HUES6 (cell line): ENCODE data around the gene IRX4.

Source experiments
- H3K27ac ChIP-seq: 2 replicates; pipeline ENCODE4 v1.7.0; 2013; ENCODE audit warnings: low read depth, mild to moderate bottlenecking, low read length, inconsistent platforms
- H3K27me3 ChIP-seq: 2 replicates; pipeline ENCODE4 v1.6.1; 2013; ENCODE audit warnings: low read length; ENCODE audit not compliant: control insufficient read depth, insufficient read depth
- H3K36me3 ChIP-seq: 2 replicates; pipeline ENCODE4 v1.6.1; 2013; ENCODE audit warnings: low read length; ENCODE audit not compliant: control insufficient read depth, insufficient read depth
- H3K4me1 ChIP-seq: 2 replicates; pipeline ENCODE4 v1.6.1; 2013; ENCODE audit warnings: low read length; ENCODE audit not compliant: control insufficient read depth, insufficient read depth
- H3K4me3 ChIP-seq: 2 replicates; pipeline ENCODE4 v1.5.1; 2013; ENCODE audit warnings: low read depth, low read length
- H3K9ac ChIP-seq: one replicate; pipeline ENCODE4 v1.6.1; 2013; ENCODE audit warnings: mild to moderate bottlenecking, low read length
- H3K9me3 ChIP-seq: 2 replicates; pipeline ENCODE4 v1.6.1; 2013; ENCODE audit warnings: low read depth, low read length; ENCODE audit not compliant: control insufficient read depth, insufficient read depth

Gene IRX4

GRCh38 chr5:1882337-1883119, at the start of gene IRX4:
IRX4 (minus strand) TSS chr5:1882925; CDS start chr5:1882647, 278 bp downstream.
- Histone ChIP-seq H3K4me3 (peak within 1 kb of the TSS; percentile 60), H3K36me3 (no peaks in the 10 kb centered on the region), H3K4me1 (peaks cover 43% of the 10 kb centered on the region), H3K9me3 (no peaks in the 10 kb centered on the region), H3K27me3 (peaks cover 99% of the 10 kb centered on the region), H3K9ac (no peak within 1 kb of the TSS), H3K27ac (no peak within 1 kb of the TSS)

DNA sequence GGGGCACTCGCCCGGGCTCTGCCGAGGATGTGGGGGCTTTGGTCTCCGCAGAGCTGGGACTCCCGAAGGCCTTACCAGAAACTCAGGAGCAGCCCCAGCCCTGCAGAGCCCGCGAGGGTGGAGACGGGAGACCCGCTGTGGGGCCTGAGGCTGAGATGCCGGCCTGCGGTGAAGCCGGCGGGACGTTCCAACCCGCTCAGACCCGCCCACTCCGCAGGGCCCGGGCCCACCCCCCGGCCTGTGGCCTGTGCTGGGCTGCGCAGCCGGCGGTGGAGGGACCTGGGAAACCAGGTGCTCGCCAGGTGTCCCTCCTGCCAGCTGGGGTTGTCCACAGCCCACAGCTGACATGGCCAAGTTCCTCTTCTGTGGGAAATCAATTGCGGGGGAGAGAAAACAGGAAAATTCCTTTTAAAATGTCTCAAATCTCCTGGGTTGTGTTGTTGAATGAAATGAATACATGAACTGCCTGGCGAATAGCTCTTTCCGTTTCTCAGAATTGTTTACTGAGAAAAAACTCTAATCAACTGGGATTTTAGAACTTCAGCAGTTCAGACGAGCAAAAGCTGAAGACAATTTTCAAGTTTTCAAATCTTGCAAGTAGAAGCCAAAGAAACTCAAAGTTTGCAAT, 49.0 kb upstream of the IRX4 start:
- H3K27ac ChIP-seq, result no peak overlapping the region
- no peak overlapping the region for H3K9ac ChIP-seq
- H3K36me3 ChIP-seq, result no peaks in the 10 kb centered on the region
- peaks cover 4% of the 10 kb centered on the region for H3K4me1 ChIP-seq
- peaks cover 45% of the 10 kb centered on the region for H3K27me3 ChIP-seq
- H3K9me3 ChIP-seq, result no peaks in the 10 kb centered on the region; the same call in 1 of the 2 replicates
- peak overlapping the region; percentile 78 for H3K4me3 ChIP-seq

DNA sequence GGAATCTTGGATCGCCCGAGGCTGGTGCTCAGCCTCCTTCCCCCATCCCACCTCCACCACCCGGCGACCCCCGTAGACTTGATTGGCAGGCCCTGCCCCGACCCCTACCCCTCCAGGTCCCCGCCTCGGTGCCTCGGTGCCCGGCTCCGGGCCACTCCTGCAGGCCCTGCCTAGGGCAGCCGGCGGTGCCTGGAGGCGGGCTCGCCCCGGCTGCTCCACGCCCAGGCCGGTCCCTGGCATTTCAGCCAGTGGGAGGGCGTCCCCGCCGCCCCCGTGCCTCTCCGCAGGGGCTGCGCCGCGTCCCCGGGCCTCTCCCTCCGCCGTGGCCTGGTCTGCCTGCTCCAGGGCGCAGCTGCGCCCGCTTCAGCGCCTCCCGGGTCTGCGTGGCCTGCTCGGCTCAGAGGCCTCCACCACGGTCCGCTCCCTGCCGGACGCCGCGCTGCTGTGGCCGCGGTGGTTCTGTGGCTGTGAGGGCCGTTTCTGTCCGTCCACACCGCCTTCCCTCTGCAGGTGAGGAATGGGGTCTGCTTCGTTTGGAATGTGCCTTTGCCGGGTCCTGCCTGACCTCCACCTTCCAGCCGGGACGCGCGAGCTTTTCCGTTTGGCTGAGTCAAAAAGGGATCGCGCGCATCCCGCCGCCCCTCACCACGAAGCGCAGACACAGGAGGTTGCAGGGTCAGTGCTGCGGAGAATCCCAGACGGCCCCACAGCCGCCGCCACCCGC, 48.3 kb upstream of the IRX4 start:
- Histone ChIP-seq H3K36me3 (no peaks in the 10 kb centered on the region), H3K9ac (peak overlapping the region; percentile 52), H3K9me3 (no peaks in the 10 kb centered on the region; the same call in 1 of the 2 replicates), H3K4me3 (peak overlapping the region; percentile 78), H3K27me3 (peaks cover 46% of the 10 kb centered on the region), H3K27ac (no peak overlapping the region), H3K4me1 (peaks cover 4% of the 10 kb centered on the region)

GRCh38 chr5:1930501-1930879, 47.8 kb upstream of the IRX4 start:
- Histone ChIP-seq H3K27ac (no peak overlapping the region), H3K4me3 (peak overlapping the region; percentile 78), H3K9me3 (no peaks in the 10 kb centered on the region; the same call in 1 of the 2 replicates), H3K4me1 (peaks cover 4% of the 10 kb centered on the region), H3K27me3 (peaks cover 46% of the 10 kb centered on the region), H3K9ac (no peak overlapping the region), H3K36me3 (no peaks in the 10 kb centered on the region)

GRCh38 chr5:1929108-1929991, 46.6 kb upstream of the IRX4 start:
- Histone ChIP-seq H3K36me3 (no peaks in the 10 kb centered on the region), H3K27ac (no peak overlapping the region), H3K9me3 (no peaks in the 10 kb centered on the region; the same call in 1 of the 2 replicates), H3K9ac (no peak overlapping the region), H3K27me3 (peaks cover 51% of the 10 kb centered on the region), H3K4me3 (no peak overlapping the region), H3K4me1 (peaks cover 4% of the 10 kb centered on the region)

- H3K4me3 ChIP-seq, result no peak overlapping the region
- H3K27ac ChIP-seq, result no peak overlapping the region
- no peaks in the 10 kb centered on the region for H3K36me3 ChIP-seq
- H3K27me3 ChIP-seq, result peaks cover 37% of the 10 kb centered on the region
- H3K9me3 ChIP-seq, result no peaks in the 10 kb centered on the region; the same call in 1 of the 2 replicates
- H3K9ac ChIP-seq, result no peak overlapping the region
- H3K4me1 ChIP-seq, result peaks cover 4% of the 10 kb centered on the region
Observed at GRCh38 chr5:1926471-1927341, 44.0 kb upstream of the IRX4 start.

GRCh38 chr5:1926071-1926440, 43.3 kb upstream of the IRX4 start:
- H3K36me3 ChIP-seq, result no peaks in the 10 kb centered on the region
- H3K9ac ChIP-seq, result no peak overlapping the region
- peaks cover 31% of the 10 kb centered on the region for H3K27me3 ChIP-seq
- H3K4me3 ChIP-seq, result no peak overlapping the region
- H3K27ac ChIP-seq, result no peak overlapping the region
- H3K9me3 ChIP-seq, result no peaks in the 10 kb centered on the region; the same call in 1 of the 2 replicates
- peaks cover 4% of the 10 kb centered on the region for H3K4me1 ChIP-seq

GRCh38 chr5:1925111-1926070, 42.7 kb upstream of the IRX4 start:
- Histone ChIP-seq H3K9me3 (no peaks in the 10 kb centered on the region; the same call in 1 of the 2 replicates), H3K9ac (no peak overlapping the region), H3K36me3 (no peaks in the 10 kb centered on the region), H3K4me1 (peaks cover 4% of the 10 kb centered on the region), H3K27ac (no peak overlapping the region), H3K27me3 (peaks cover 24% of the 10 kb centered on the region), H3K4me3 (no peak overlapping the region)

- Histone ChIP-seq H3K27ac (no peak overlapping the region), H3K9ac (no peak overlapping the region), H3K36me3 (no peaks in the 10 kb centered on the region), H3K27me3 (peaks cover 17% of the 10 kb centered on the region; the same call in 1 of the 2 replicates), H3K9me3 (no peaks in the 10 kb centered on the region), H3K4me1 (peaks cover 4% of the 10 kb centered on the region), H3K4me3 (no peak overlapping the region)
Observed at GRCh38 chr5:1923766-1924165, 41.0 kb upstream of the IRX4 start.
